ENCODE results near the gene RIPK3. TPM values are rescaled to one million over a fixed set of nuclear protein-coding genes. Genes with fewer than 3 reads are reported as not detected.
"Not testable (repeated sequence)": the region's sequence is repeated elsewhere in the genome, so short reads cannot be mapped to it uniquely, and the experiment has no call there.

Gene RIPK3
- total RNA-seq, 2 experiments from 2014 or later: 37.5 to 41.4 TPM

GRCh38 chr14:24378327-24378726 is 38.5 kb upstream of the RIPK3 start:
- ChIA-PET POLR2A (no interaction called here), CTCF (interaction anchor here (0.6 to 2.2 kb wide), 7 partner anchors 10 to 54 kb away, joined by 3 to 6 read pairs (median 3); no protein-coding TSS in a partner anchor)
- Mint-ChIP-seq H3K9me3 (no peaks in the 10 kb centered on the region), H3K36me3 (ENCODE audit: low read depth) (no peaks in the 10 kb centered on the region), H3K27ac (no peak overlapping the region), H3K27me3 (no peaks in the 10 kb centered on the region), H3K4me3 (no peak overlapping the region), H3K4me1 (no peaks in the 10 kb centered on the region)
- DNase-seq: no peak

GRCh38 chr14:24377657-24378056 is 37.9 kb upstream of the RIPK3 start:
- no peak overlapping the region for H3K4me3 Mint-ChIP-seq
- H3K27me3 Mint-ChIP-seq: no peaks in the 10 kb centered on the region
- POLR2A ChIA-PET: no interaction called here
- H3K4me1 Mint-ChIP-seq: no peaks in the 10 kb centered on the region
- CTCF ChIA-PET: interaction anchor here (0.9 to 2.2 kb wide), 6 partner anchors 11 to 44 kb away, joined by 3 to 6 read pairs (median 4); no protein-coding TSS in a partner anchor
- H3K9me3 Mint-ChIP-seq: no peaks in the 10 kb centered on the region
- H3K36me3 Mint-ChIP-seq (ENCODE audit: low read depth): no peaks in the 10 kb centered on the region
- no peak overlapping the region for H3K27ac Mint-ChIP-seq
- DNase-seq: no peak

- CTCF ChIA-PET: interaction anchor here (0.9 to 2.2 kb wide), 3 partner anchors 30 to 44 kb away, joined by 4 to 6 read pairs (median 6); no protein-coding TSS in a partner anchor
- Mint-ChIP-seq H3K36me3 (ENCODE audit: low read depth) (no peaks in the 10 kb centered on the region), H3K9me3 (no peaks in the 10 kb centered on the region), H3K4me1 (no peaks in the 10 kb centered on the region), H3K4me3 (no peak overlapping the region), H3K27ac (no peak overlapping the region), H3K27me3 (peaks cover 2% of the 10 kb centered on the region)
- DNase-seq: no peak
- POLR2A ChIA-PET: no interaction called here
Measured at GRCh38 chr14:24377126-24377525, 37.3 kb upstream of the RIPK3 start.

DNA sequence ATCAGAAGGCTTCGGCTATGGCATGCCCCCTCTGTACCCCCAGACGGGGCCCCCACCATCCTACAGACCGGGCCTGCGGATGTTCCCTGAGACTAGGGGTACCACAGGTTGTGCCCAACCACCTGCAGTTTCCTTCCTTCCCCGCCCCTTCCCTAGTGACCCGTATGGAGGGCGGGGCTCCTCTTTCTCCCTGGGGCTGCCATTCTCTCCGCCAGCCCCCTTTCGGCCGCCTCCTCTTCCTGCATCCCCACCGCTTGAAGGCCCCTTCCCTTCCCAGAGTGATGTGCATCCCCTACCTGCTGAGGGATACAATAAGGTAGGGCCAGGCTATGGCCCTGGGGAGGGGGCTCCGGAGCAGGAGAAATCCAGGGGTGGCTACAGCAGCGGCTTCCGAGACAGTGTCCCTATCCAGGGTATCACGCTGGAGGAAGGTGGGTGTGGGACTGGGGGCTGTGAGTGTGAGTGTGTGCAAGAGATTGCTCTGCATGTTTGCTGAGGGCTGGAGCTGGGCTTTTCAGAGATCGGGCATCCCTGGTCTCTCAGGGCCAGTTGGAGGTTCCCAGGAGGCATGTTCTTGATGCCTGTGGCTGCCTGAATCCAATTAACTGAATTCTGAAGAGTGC is 36.8 kb upstream of the RIPK3 start:
- no peak for DNase-seq
- ChIA-PET CTCF (interaction anchor here (0.9 to 2.2 kb wide), 3 partner anchors 30 to 43 kb away, joined by 4 to 6 read pairs (median 6); no protein-coding TSS in a partner anchor), POLR2A (no interaction called here)
- Mint-ChIP-seq H3K9me3 (no peaks in the 10 kb centered on the region), H3K27ac (no peak overlapping the region), H3K27me3 (peaks cover 2% of the 10 kb centered on the region), H3K4me1 (no peaks in the 10 kb centered on the region), H3K4me3 (no peak overlapping the region), H3K36me3 (ENCODE audit: low read depth) (no peaks in the 10 kb centered on the region)

DNA sequence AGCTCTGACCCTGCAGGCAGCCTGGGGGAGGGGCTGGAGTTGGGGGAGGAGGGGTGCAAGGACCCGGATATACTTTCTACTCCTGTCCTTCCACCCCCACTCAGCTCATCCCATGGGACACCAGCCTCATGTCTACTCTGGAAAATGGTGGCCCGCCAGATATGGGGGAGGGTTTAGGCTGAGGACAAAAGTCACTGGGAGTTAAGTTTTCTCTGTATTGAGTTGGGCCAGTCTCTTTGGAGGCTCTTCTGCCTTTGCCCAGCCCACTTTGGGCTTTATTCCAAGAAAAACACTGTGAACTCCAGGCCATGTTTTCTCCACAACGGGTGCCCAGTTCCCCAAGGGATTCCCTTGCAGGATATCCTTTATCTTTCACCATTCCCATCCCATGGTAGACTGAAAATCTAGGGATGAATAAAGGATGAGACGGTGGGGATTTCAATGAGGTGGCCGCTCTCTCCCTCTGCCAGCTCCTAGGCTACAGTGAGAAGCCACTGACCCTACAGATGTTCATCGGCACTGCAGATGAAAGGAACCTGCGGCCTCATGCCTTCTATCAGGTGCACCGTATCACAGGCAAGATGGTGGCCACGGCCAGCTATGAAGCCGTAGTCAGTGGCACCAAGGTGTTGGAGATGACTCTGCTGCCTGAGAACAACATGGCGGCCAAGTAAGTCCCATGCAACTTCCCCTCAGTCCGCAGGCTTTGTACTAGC is 33.1 kb upstream of the RIPK3 start:
- no peak overlapping the region for H3K27ac Mint-ChIP-seq
- H3K4me3 Mint-ChIP-seq: no peak overlapping the region
- H3K27me3 Mint-ChIP-seq: peaks cover 14% of the 10 kb centered on the region
- CTCF ChIA-PET: interaction anchor here (0.9 to 3.6 kb wide), 3 partner anchors 10 to 40 kb away, joined by 3 to 13 read pairs (median 4); no protein-coding TSS in a partner anchor
- no peaks in the 10 kb centered on the region for H3K9me3 Mint-ChIP-seq
- peaks cover 4% of the 10 kb centered on the region for H3K4me1 Mint-ChIP-seq
- DNase-seq: no peak
- no peaks in the 10 kb centered on the region for H3K36me3 Mint-ChIP-seq (ENCODE audit: low read depth)
- POLR2A ChIA-PET: no interaction called here

- H3K9me3 Mint-ChIP-seq; DNase-seq; H3K4me3 Mint-ChIP-seq; H3K36me3 Mint-ChIP-seq (ENCODE audit: low read depth); H3K27ac Mint-ChIP-seq; POLR2A ChIA-PET: not testable (repeated sequence)
- CTCF ChIA-PET: interaction anchor here (0.7 to 3.6 kb wide), 6 partner anchors 11 to 65 kb away, joined by 3 to 13 read pairs (median 4); no protein-coding TSS in a partner anchor
- H3K27me3 Mint-ChIP-seq: peaks cover 25% of the 10 kb centered on the region
- peaks cover 12% of the 10 kb centered on the region for H3K4me1 Mint-ChIP-seq
Measured at GRCh38 chr14:24371605-24372004, 31.8 kb upstream of the RIPK3 start.

GRCh38 chr14:24370748-24371147 is 31.0 kb upstream of the RIPK3 start:
- Mint-ChIP-seq H3K27ac (no peak overlapping the region), H3K4me1 (peaks cover 17% of the 10 kb centered on the region), H3K27me3 (peaks cover 29% of the 10 kb centered on the region)

GRCh38 chr14:24369907-24370687 is 30.3 kb upstream of the RIPK3 start:
- Mint-ChIP-seq H3K9me3 (no peaks in the 10 kb centered on the region), H3K36me3 (ENCODE audit: low read depth) (peaks cover 2% of the 10 kb centered on the region), H3K27me3 (peaks cover 36% of the 10 kb centered on the region), H3K4me1 (peaks cover 24% of the 10 kb centered on the region), H3K27ac (no peak overlapping the region), H3K4me3 (no peak overlapping the region)
- ChIA-PET POLR2A (interaction anchor here (0.6 kb wide), 1 partner anchor 47 kb away, joined by 3 read pairs; no protein-coding TSS in a partner anchor), CTCF (interaction anchor here (0.7 to 3.6 kb wide), 4 partner anchors 9 to 262 kb away, joined by 3 to 13 read pairs (median 5); no protein-coding TSS in a partner anchor)
- DNase-seq: no peak

More at GRCh38 chr14:24370748-24371147, 31.0 kb upstream of the RIPK3 start:
- POLR2A ChIA-PET: no interaction called here
- H3K9me3 Mint-ChIP-seq: no peaks in the 10 kb centered on the region
- CTCF ChIA-PET: interaction anchor here (0.7 to 3.6 kb wide), 6 partner anchors 8 to 66 kb away, joined by 3 to 13 read pairs (median 4); no protein-coding TSS in a partner anchor
- no peak overlapping the region for H3K4me3 Mint-ChIP-seq
- DNase-seq: no peak
- H3K36me3 Mint-ChIP-seq (ENCODE audit: low read depth): peaks cover under 1% of the 10 kb centered on the region

DNA sequence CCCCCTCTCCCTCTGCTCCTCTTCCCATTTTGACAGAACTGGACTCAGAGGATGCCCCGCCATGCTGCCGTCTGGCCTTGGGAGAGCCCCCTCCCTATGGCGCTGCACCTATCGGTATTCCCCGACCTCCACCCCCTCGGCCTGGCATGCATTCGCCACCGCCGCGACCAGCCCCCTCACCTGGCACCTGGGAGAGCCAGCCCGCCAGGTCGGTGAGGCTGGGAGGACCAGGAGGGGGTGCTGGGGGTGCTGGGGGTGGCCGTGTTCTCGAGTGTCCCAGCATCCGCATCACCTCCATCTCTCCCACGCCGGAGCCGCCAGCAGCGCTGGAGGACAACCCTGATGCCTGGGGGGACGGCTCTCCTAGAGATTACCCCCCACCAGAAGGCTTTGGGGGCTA is 29.7 kb upstream of the RIPK3 start:
- Mint-ChIP-seq H3K27me3 (peaks cover 38% of the 10 kb centered on the region), H3K36me3 (ENCODE audit: low read depth) (peaks cover 2% of the 10 kb centered on the region), H3K4me3 (no peak overlapping the region), H3K27ac (no peak overlapping the region), H3K9me3 (no peaks in the 10 kb centered on the region), H3K4me1 (peaks cover 25% of the 10 kb centered on the region)
- DNase-seq: no peak
- ChIA-PET CTCF (interaction anchor here (0.7 to 3.6 kb wide), 4 partner anchors 9 to 261 kb away, joined by 3 to 13 read pairs (median 5); no protein-coding TSS in a partner anchor), POLR2A (interaction anchor here (0.6 kb wide), 1 partner anchor 48 kb away, joined by 3 read pairs; no protein-coding TSS in a partner anchor)

- H3K27me3 Mint-ChIP-seq: peaks cover 39% of the 10 kb centered on the region
- DNase-seq: no peak
- POLR2A ChIA-PET: no interaction called here
- H3K9me3 Mint-ChIP-seq: no peaks in the 10 kb centered on the region
- CTCF ChIA-PET: no interaction called here
- no peak overlapping the region for H3K4me3 Mint-ChIP-seq
- peaks cover 2% of the 10 kb centered on the region for H3K36me3 Mint-ChIP-seq (ENCODE audit: low read depth)
- no peak overlapping the region for H3K27ac Mint-ChIP-seq
- peaks cover 25% of the 10 kb centered on the region for H3K4me1 Mint-ChIP-seq
Measured at GRCh38 chr14:24368562-24369252, 28.9 kb upstream of the RIPK3 start.

GRCh38 chr14:24368212-24368561 is 28.4 kb upstream of the RIPK3 start:
- Mint-ChIP-seq H3K27ac (no peak overlapping the region), H3K4me1 (peaks cover 25% of the 10 kb centered on the region), H3K4me3 (no peak overlapping the region), H3K36me3 (ENCODE audit: low read depth) (peaks cover 2% of the 10 kb centered on the region), H3K27me3 (peaks cover 43% of the 10 kb centered on the region), H3K9me3 (no peaks in the 10 kb centered on the region)
- ChIA-PET CTCF (no interaction called here), POLR2A (no interaction called here)
- no peak for DNase-seq

DNA sequence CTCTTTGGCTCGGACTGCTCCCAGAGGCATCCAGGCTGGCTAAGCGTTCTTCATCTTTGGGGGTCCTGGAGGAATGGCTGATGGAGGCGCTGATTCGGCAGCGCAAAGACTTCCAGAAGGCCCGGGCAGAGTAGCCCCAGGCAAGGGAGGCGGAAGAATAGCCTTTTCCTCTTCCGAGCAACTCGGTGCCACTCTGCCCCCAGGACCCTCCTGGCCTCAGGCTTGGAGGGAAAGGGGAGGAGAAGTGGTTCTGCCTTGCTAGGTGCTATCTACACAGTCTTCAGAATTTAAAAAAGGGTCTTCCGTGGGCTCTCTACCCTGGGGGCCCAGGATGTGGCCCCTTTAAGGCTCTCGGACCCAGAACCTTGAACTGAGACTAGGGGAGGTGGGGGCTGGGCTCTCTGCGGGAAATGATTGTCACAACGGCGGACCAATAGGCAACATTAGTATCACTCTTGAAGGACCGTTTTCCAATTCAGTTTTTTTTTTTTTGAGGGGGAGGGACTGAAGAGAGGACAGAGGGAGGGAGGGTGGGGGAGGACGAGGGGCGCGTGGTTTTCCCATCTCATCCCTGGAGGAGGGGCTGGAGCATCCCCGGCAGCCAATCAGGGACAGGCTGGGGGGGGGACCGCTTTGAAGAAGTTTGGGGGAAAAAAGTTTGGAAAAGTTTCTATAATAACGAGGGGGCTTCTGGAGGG is 27.9 kb upstream of the RIPK3 start, which contains the start of gene NFATC4:
Gene NFATC4 (plus strand): TSS at position 671 of the 698 bp plus-strand sequence. CDS start 157 bp downstream, outside the sequence.
- H3K4me3 Mint-ChIP-seq: no peak within 1 kb of the TSS

More for the DNA sequence above, 27.9 kb upstream of the RIPK3 start, which contains the start of gene NFATC4:
- Mint-ChIP-seq H3K9me3 (no peaks in the 10 kb centered on the region), H3K4me1 (peaks cover 25% of the 10 kb centered on the region), H3K27me3 (peaks cover 46% of the 10 kb centered on the region), H3K27ac (no peak within 1 kb of the TSS), H3K36me3 (ENCODE audit: low read depth) (peaks cover 2% of the 10 kb centered on the region)
- ChIA-PET POLR2A (no interaction called here), CTCF (no interaction called here)
- DNase-seq: no peak

Measured in activated CD4-positive, alpha-beta T cell treated with anti-CD3 and anti-CD28 coated beads, Interleukin-2, amount 10 ng/mL, durations not matched to agents 7 days and 5 days (primary cell).